HG03097 (cell line): ENCODE measurements around the gene STMN1.

Experiments used
- ATAC-seq: cut with Tn5 transposase; IDR thresholded peaks from one replicate; pipeline ENCODE4 v1.9.1; 2021; ENCODE audit not compliant: unreplicated experiment, low FRiP score

The STMN1 gene

GRCh38 chr1:25871704-25872494 is 34.3 kb downstream of the STMN1 start:
- no peak for ATAC-seq

- no peak for ATAC-seq
Measured at GRCh38 chr1:25871086-25871703, 35.0 kb downstream of the STMN1 start.

GRCh38 chr1:25870614-25871013 is 35.6 kb downstream of the STMN1 start:
- ATAC-seq, result no peak

- ATAC-seq, result no peak
Measured at GRCh38 chr1:25869909-25870606, 36.2 kb downstream of the STMN1 start.

- ATAC-seq, result no peak
Measured at GRCh38 chr1:25867210-25867991, 38.8 kb downstream of the STMN1 start.

GRCh38 chr1:25866288-25866687 is 39.9 kb downstream of the STMN1 start:
- ATAC-seq, result no peak

GRCh38 chr1:25864434-25864833 is 41.8 kb downstream of the STMN1 start:
- ATAC-seq, result no peak

GRCh38 chr1:25863486-25864262 is 42.5 kb downstream of the STMN1 start:
- no peak for ATAC-seq

- ATAC-seq, result no peak
Measured at GRCh38 chr1:25862785-25863485, 43.3 kb downstream of the STMN1 start.

GRCh38 chr1:25861316-25862286 is 44.6 kb downstream of the STMN1 start:
- ATAC-seq, result no peak

- ATAC-seq, result peak; percentile 79
Measured at GRCh38 chr1:25858906-25859789, 47.1 kb downstream of the STMN1 start, which contains the start of gene AUNIP. Gene AUNIP, minus strand, starts transcription at chr1:25859457. Its CDS starts 100 bp downstream, at chr1:25859357.

- ATAC-seq, result no peak
Measured at GRCh38 chr1:25858494-25858893, 47.7 kb downstream of the STMN1 start.

GRCh38 chr1:25856856-25857255 is 49.4 kb downstream of the STMN1 start:
- no peak for ATAC-seq

- no peak for ATAC-seq
Measured at GRCh38 chr1:25854554-25854953, 51.7 kb downstream of the STMN1 start.
